Measurements from ENCODE around the gene KCTD2.
A peak's percentile ranks its signal among the peaks of the same experiment; 100 is the strongest.

GRCh38 chr17:75059369-75060345 is 12.6 kb downstream of the KCTD2 start:
- TF ChIP-seq CTCF (IDR thresholded peaks at IDR 0.05) (peak; percentile 57), REST (IDR thresholded peaks at IDR 0.05; ENCODE audit: low read depth, low read length) (no peak), FOXM1 (IDR thresholded peaks at IDR 0.05; ENCODE audit: low read depth) (no peak), YY1 (IDR thresholded peaks at IDR 0.05; ENCODE audit: low read depth) (no peak), RAD21 (IDR thresholded peaks at IDR 0.05; ENCODE audit: low read length) (peak; percentile 55), MAX (IDR thresholded peaks at IDR 0.05; ENCODE audit: low read depth) (no peak), POLR2AphosphoS5 (IDR thresholded peaks at IDR 0.05; ENCODE audit: low read depth, low read length) (no peak), NRF1 (IDR thresholded peaks at IDR 0.05; ENCODE audit: low read depth, low read length) (no peak), NFIC (IDR thresholded peaks at IDR 0.05; ENCODE audit: borderline replicate concordance) (no peak)
